DOHH2 (cell line): ENCODE measurements around the gene RCAN2.
A peak's percentile ranks its signal among the peaks of the same experiment; 100 is the strongest.

ENCODE experiments used
- H3F3A ChIP-seq: fragments of 200-600 bp; sonication (generic), shearing (Covaris generic); 2 replicates; pipeline ENCODE4 v1.6.0; 2016; ENCODE audit warnings: antibody characterized with exemption, mild to moderate bottlenecking; ENCODE audit not compliant: control insufficient read depth, insufficient read depth
- H3K27ac ChIP-seq: fragments of 200-600 bp; sonication (generic); 2 replicates; pipeline ENCODE4 v1.5.1; 2014; ENCODE audit warnings: low read depth, mild to moderate bottlenecking, low read length, moderate library complexity
- H3K27me3 ChIP-seq: fragments of 200-600 bp; sonication (generic); 2 replicates; pipeline ENCODE4 v1.6.1; 2014; ENCODE audit warnings: mild to moderate bottlenecking, low read length, mixed read lengths; ENCODE audit not compliant: control insufficient read depth
- H3K36me3 ChIP-seq: fragments of 200-600 bp; sonication (generic); 2 replicates; pipeline ENCODE4 v1.6.1; 2014; ENCODE audit warnings: mild to moderate bottlenecking, low read length, moderate library complexity, mixed read lengths; ENCODE audit not compliant: control insufficient read depth
- H3K4me1 ChIP-seq: fragments of 200-600 bp; sonication (generic); 2 replicates; pipeline ENCODE4 v1.6.1; 2014; ENCODE audit warnings: mild to moderate bottlenecking, low read length, mixed read lengths; ENCODE audit not compliant: control insufficient read depth
- H3K4me2 ChIP-seq: fragments of 200-600 bp; sonication (generic); 2 replicates; pipeline ENCODE4 v1.6.0; 2014; ENCODE audit warnings: mild to moderate bottlenecking, low read length, moderate library complexity
- H3K4me3 ChIP-seq: fragments of 200-600 bp; sonication (generic); 2 replicates; pipeline ENCODE4 v1.5.1; 2014; ENCODE audit warnings: mild to moderate bottlenecking, low read length, mixed read lengths
- H3K79me2 ChIP-seq: fragments of 200-600 bp; sonication (generic); 2 replicates; pipeline ENCODE4 v1.6.1; 2014; ENCODE audit warnings: mild to moderate bottlenecking, low read length, mixed read lengths; ENCODE audit not compliant: control insufficient read depth
- H3K9me2 ChIP-seq: fragments of 200-600 bp; sonication (generic); replicated peaks from 2 replicates; pipeline ENCODE4 v1.6.1; 2014; ENCODE audit warnings: mild to moderate bottlenecking, low read length, mixed read lengths; ENCODE audit not compliant: control insufficient read depth
- H3K9me3 ChIP-seq: fragments of 200-600 bp; sonication (generic); 2 replicates; pipeline ENCODE4 v1.6.1; 2014; ENCODE audit warnings: antibody characterized with exemption, low read length, mixed read lengths; ENCODE audit not compliant: control insufficient read depth, insufficient read depth
- H4K20me1 ChIP-seq: fragments of 200-600 bp; sonication (generic); 2 replicates; pipeline ENCODE4 v1.6.0; 2014; ENCODE audit warnings: low read depth, mild to moderate bottlenecking, antibody characterized with exemption, low read length, moderate library complexity; ENCODE audit not compliant: control insufficient read depth, insufficient read depth
- CTCF ChIP-seq: fragments of 200-600 bp; sonication (generic); IDR thresholded peaks from one replicate; pipeline ENCODE4 v1.5.1; 2014; ENCODE audit warnings: antibody characterized with exemption, mild to moderate bottlenecking, low read depth, low read length; ENCODE audit not compliant: poor library complexity, severe bottlenecking
- EZH2phosphoT487 ChIP-seq: fragments of 200-600 bp; sonication (generic); IDR thresholded peaks from 2 replicates; pipeline ENCODE4 v1.6.1; 2017; ENCODE audit warnings: borderline replicate concordance, mild to moderate bottlenecking, antibody characterized with exemption, low read length, moderate library complexity, mixed read lengths

Gene RCAN2

DNA sequence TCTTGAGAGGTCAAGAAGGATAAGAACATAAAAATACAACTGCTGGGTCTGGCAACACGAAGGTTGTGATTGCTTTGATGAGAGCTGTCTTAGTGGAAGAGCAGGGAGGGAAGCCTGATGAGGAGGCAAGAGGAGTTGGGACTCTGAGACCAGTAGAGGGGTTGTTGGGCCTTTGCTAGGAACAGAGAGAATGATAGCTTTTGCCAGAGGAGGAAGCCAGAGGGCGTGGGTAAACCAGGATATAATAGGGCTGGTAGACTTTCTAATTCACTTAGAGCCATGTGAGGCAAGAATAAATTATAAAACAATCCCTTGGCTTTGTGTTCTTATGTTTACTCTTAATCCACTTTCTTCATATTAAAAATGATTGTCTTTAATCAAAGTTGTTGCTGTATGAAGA is 78.6 kb downstream of the RCAN2 start:
- Histone ChIP-seq H3K27ac (no peak overlapping the region), H3K4me1 (no peaks in the 10 kb centered on the region; the same call in 1 of the 2 replicates), H4K20me1 (no peaks in the 10 kb centered on the region), H3F3A (no peaks in the 10 kb centered on the region), H3K9me3 (no peaks in the 10 kb centered on the region), H3K79me2 (no peaks in the 10 kb centered on the region), H3K36me3 (no peaks in the 10 kb centered on the region), H3K4me3 (no peak overlapping the region), H3K4me2 (no peak overlapping the region), H3K9me2 (no peaks in the 10 kb centered on the region), H3K27me3 (no peaks in the 10 kb centered on the region)
- TF ChIP-seq EZH2phosphoT487, result no peak
- TF ChIP-seq CTCF, result no peak

GRCh38 chr6:46411456-46412197 is 79.6 kb downstream of the RCAN2 start:
- no peaks in the 10 kb centered on the region; the same call in 1 of the 2 replicates for H3K4me1 ChIP-seq
- no peak overlapping the region for H3K4me3 ChIP-seq
- H3K9me2 ChIP-seq, result no peaks in the 10 kb centered on the region
- no peak for TF ChIP-seq CTCF
- no peak for TF ChIP-seq EZH2phosphoT487
- H3K9me3 ChIP-seq, result no peaks in the 10 kb centered on the region
- no peaks in the 10 kb centered on the region for H3K36me3 ChIP-seq
- no peaks in the 10 kb centered on the region for H4K20me1 ChIP-seq
- no peak overlapping the region for H3K27ac ChIP-seq
- no peaks in the 10 kb centered on the region for H3K79me2 ChIP-seq
- H3K4me2 ChIP-seq, result no peak overlapping the region
- no peaks in the 10 kb centered on the region for H3F3A ChIP-seq
- no peaks in the 10 kb centered on the region for H3K27me3 ChIP-seq

DNA sequence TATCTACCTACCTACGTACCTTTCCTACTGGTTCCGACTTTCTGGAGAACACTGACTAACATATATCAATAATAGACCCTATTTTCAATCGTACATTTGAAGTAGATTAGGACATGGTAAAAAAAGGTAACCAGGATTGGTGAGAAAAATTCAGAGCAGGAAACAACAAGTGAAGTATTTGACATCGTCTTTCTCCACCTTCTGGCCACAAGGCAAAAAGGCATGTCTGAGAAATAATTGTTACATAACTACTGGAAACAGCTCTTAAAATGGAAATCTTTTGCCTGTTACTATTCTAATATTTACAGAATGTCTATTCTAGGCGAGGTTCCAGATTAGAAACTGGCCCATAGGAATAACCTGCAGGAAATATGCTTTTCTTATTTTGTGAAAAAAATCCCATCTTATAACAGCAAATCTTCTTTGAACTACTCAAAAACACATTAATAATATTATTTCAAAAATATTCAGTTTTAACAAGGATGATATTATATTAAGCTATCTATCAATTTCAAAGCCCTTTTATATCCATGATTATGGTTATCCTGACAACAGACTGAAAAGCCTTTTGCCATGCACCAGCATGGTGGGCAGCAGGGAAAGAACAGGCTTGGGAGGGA is 80.8 kb downstream of the RCAN2 start:
- no peak overlapping the region for H3K27ac ChIP-seq
- no peak overlapping the region for H3K4me3 ChIP-seq
- H3K27me3 ChIP-seq, result no peaks in the 10 kb centered on the region
- no peaks in the 10 kb centered on the region; the same call in 1 of the 2 replicates for H3K4me1 ChIP-seq
- no peaks in the 10 kb centered on the region for H3K79me2 ChIP-seq
- no peaks in the 10 kb centered on the region for H3K9me3 ChIP-seq
- no peaks in the 10 kb centered on the region for H3K36me3 ChIP-seq
- H3F3A ChIP-seq, result no peaks in the 10 kb centered on the region
- TF ChIP-seq CTCF, result peak; percentile 76
- TF ChIP-seq EZH2phosphoT487, result no peak
- no peaks in the 10 kb centered on the region for H3K9me2 ChIP-seq
- no peak overlapping the region for H3K4me2 ChIP-seq
- no peaks in the 10 kb centered on the region for H4K20me1 ChIP-seq
